ENCODE results near the gene PPP6R1. TPM values are rescaled to one million over a fixed set of nuclear protein-coding genes. Genes with fewer than 3 reads are reported as not detected.

The PPP6R1 gene
- total RNA-seq, 1 experiment from 2014 or later = 79.7 TPM

GRCh38 chr19:55254625-55254977 is 4.2 kb downstream of the PPP6R1 start:
- H4K5ac ChIP-seq (ENCODE audit: insufficient read length, low read depth, low read length) = no peak overlapping the region
- H3K36me3 Mint-ChIP-seq (ENCODE audit: insufficient read depth in 1 of 3, low read depth in 3 of 3) = peaks cover 2 to 13% (median 7%) of the 10 kb centered on the region in 3 experiments; a peak in 6 of 7 replicates
- peak overlapping the region in 1 of 2 experiments; percentile 19; a peak in 1 of 5 replicates for H3K4me3 Mint-ChIP-seq
- peaks cover 44 to 46% of the 10 kb centered on the region in 2 experiments for H3K4me1 Mint-ChIP-seq
- no peaks in the 10 kb centered on the region for H3K27me3 ChIP-seq (ENCODE audit: insufficient read depth, low read length)
- H3K4me1 ChIP-seq (ENCODE audit: insufficient read depth, low read length) = peaks cover 12% of the 10 kb centered on the region; the same call in 1 of the 2 replicates
- H3K9me3 ChIP-seq (ENCODE audit: control insufficient read depth, low read depth, low read length) = no peaks in the 10 kb centered on the region
- no peak for TF ChIP-seq CTCF (conservative IDR thresholded peaks at IDR 0.05)
- peaks cover 9% of the 10 kb centered on the region for H3K23me2 ChIP-seq (ENCODE audit: insufficient read length, low read depth, low read length, poor library complexity, severe bottlenecking)
- no peak overlapping the region for H2AK5ac ChIP-seq (ENCODE audit: insufficient read length, low read length)
- peak overlapping the region in 2 of 3 experiments; percentile 88 to 89; a peak in 3 of 7 replicates for H3K27ac Mint-ChIP-seq
- no peak overlapping the region for H2BK120ac ChIP-seq (ENCODE audit: low read depth, low read length, poor library complexity, severe bottlenecking)
- peaks cover 55% of the 10 kb centered on the region; the same call in 1 of the 2 replicates for H3K79me2 ChIP-seq (ENCODE audit: insufficient read depth, low read length)
- H3K4ac ChIP-seq (ENCODE audit: low read depth, low read length) = no peak overlapping the region
- no peaks in the 10 kb centered on the region; the same call in none of the 2 replicates for H3K27me3 Mint-ChIP-seq (ENCODE audit: low read depth)
- no peak overlapping the region for H3K27ac ChIP-seq (ENCODE audit: insufficient read length, low read depth, low read length)
- H3K9ac ChIP-seq (ENCODE audit: extremely low read depth, insufficient read length, low read length) = no peak overlapping the region
- H2AFZ ChIP-seq (ENCODE audit: low read length) = no peak overlapping the region
- no peak overlapping the region for H4K8ac ChIP-seq (replicated peaks; ENCODE audit: insufficient read length, low read depth, low read length)
- no peak overlapping the region for H2BK12ac ChIP-seq (ENCODE audit: insufficient read length, low read depth, low read length)
- no peak overlapping the region for H3K23ac ChIP-seq (ENCODE audit: insufficient read length, low read depth, low read length)
- H2BK5ac ChIP-seq (ENCODE audit: insufficient read length, low read length) = no peak overlapping the region
- no peak overlapping the region for H2BK20ac ChIP-seq (ENCODE audit: low read depth, low read length, poor library complexity, severe bottlenecking)
- WGBS (ENCODE audit: extremely low coverage, insufficient read length, low lambda C conversion rate) = no CpG with 5 or more reads among the region's 6 CpGs
- H3K4me2 ChIP-seq (ENCODE audit: insufficient read depth, insufficient read length, low read length) = no peak overlapping the region
- H2BK15ac ChIP-seq (ENCODE audit: low read depth, low read length) = no peak overlapping the region
- H3K79me1 ChIP-seq (ENCODE audit: insufficient read depth, low read depth, low read length, poor library complexity, severe bottlenecking) = peaks cover 18% of the 10 kb centered on the region
- H3K9me3 Mint-ChIP-seq = no peaks in the 10 kb centered on the region
- no peak overlapping the region for H3K18ac ChIP-seq (ENCODE audit: insufficient read length, low read depth, low read length)
- H3T11ph ChIP-seq (ENCODE audit: low read length) = no peak overlapping the region
- H4K20me1 ChIP-seq (ENCODE audit: control insufficient read depth, insufficient read depth, insufficient read length) = peaks cover 3% of the 10 kb centered on the region
- no peak overlapping the region for H4K91ac ChIP-seq (ENCODE audit: insufficient read length, low read depth, low read length)
- H3K56ac ChIP-seq (ENCODE audit: insufficient read length, low read depth, low read length) = no peak overlapping the region
- H3K14ac ChIP-seq (ENCODE audit: insufficient read depth, low read length) = peak overlapping the region; percentile 25; the same call in 1 of the 2 replicates
- no peak for DNase-seq

All from H9 (cell line).